ENCODE data around the gene NUCB2. TPM values are rescaled to one million over a fixed set of nuclear protein-coding genes. Genes with fewer than 3 reads are reported as not detected.

The NUCB2 gene
- total and polyA plus RNA-seq, 2 of the 8 experiments (the other 6 are each of a cell fraction or from before 2014, with no cell fraction given): 9.0 to 34.2 TPM

DNA sequence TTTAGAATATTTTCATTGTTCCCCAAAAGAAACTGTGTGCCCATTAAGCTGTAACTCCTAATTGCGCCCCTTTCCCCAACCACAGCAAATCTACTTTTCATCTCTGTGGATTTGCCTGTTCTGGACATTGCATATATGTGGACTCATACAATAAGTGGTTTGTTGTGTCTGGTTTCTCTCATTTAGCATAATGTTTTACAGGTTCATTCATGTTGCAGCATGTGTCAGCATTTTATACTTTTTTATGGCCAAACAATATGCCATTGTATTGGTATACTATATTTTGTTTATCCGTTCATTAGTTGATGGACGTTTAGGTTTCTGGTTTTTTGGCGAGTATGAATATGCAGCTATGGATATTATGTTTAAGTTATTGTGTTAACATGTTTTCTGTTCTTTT, 23.8 kb downstream of the NUCB2 start:
- no peak overlapping the region for H3K23ac ChIP-seq (ENCODE audit: insufficient read length)
- H4K8ac ChIP-seq (ENCODE audit: extremely low read depth, insufficient read depth, low read length): no peak overlapping the region
- no peak overlapping the region for H3K14ac ChIP-seq (ENCODE audit: insufficient read length)
- DNase-seq (ENCODE audit: low read depth in 1 of 2, low spot score in 2 of 2): no peak
- ChIA-PET POLR2A (ENCODE audit: partially characterized antibody) (no interaction called here), CTCF (ENCODE audit: partially characterized antibody) (interaction anchor here (0.9 kb wide), 1 partner anchor 70 kb away, joined by 3 read pairs; no protein-coding TSS in a partner anchor)
- no peak overlapping the region for H2AK5ac ChIP-seq (ENCODE audit: low read depth, low read length)
- H3K4ac ChIP-seq (replicated peaks; ENCODE audit: insufficient read length, low read depth, low read length): no peak overlapping the region
- H2BK12ac ChIP-seq (ENCODE audit: low read depth, low read length): no peak overlapping the region
- no peaks in the 10 kb centered on the region for H4K20me1 ChIP-seq (replicated peaks in 1 of 2; ENCODE audit: control insufficient read depth in 1 of 2, insufficient read depth in 2 of 2, low read length in 2 of 2)
- H3K9ac ChIP-seq (replicated peaks in 1 of 4; ENCODE audit: extremely low read depth in 1 of 4, low read depth in 3 of 4, low read length in 3 of 4): no peak overlapping the region
- H3K9me3 ChIP-seq (ENCODE audit: insufficient read depth in 2 of 2, low read depth in 1 of 2, low read length in 1 of 2): no peaks in the 10 kb centered on the region
- H4K91ac ChIP-seq (replicated peaks; ENCODE audit: insufficient read length, low read length): no peak overlapping the region
- H3K4me2 ChIP-seq (ENCODE audit: insufficient read depth in 1 of 2, low read depth in 2 of 2, low read length in 2 of 2): no peak overlapping the region
- no peak for TF ChIP-seq CREB1 (IDR thresholded peaks at IDR 0.05)
- TF ChIP-seq EGR1 (IDR thresholded peaks at IDR 0.05; ENCODE audit: borderline replicate concordance, low read depth, low read length): no peak
- no peak for TF ChIP-seq TAF7 (optimal IDR thresholded peaks at IDR 0.05; ENCODE audit: borderline replicate concordance, low read depth, low read length)
- no peak for TF ChIP-seq RFX5 (IDR thresholded peaks at IDR 0.05; ENCODE audit: borderline replicate concordance, low read depth, low read length)
- no peak for TF ChIP-seq SIX5 (IDR thresholded peaks at IDR 0.05; ENCODE audit: low read depth, low read length)
- TF ChIP-seq BACH1 (IDR thresholded peaks at IDR 0.05; ENCODE audit: low read length): no peak
- no peak for TF ChIP-seq POLR2A (IDR thresholded peaks at IDR 0.05; ENCODE audit: control extremely low read depth in 1 of 2, low read depth in 2 of 2, low read length in 2 of 2)
- TF ChIP-seq BCL11A (IDR thresholded peaks at IDR 0.05; ENCODE audit: low read depth in 2 of 2, low read length in 2 of 2): no peak
- TF ChIP-seq JUND (IDR thresholded peaks at IDR 0.05; ENCODE audit: low read length): no peak
- TF ChIP-seq YY1 (IDR thresholded peaks at IDR 0.05; ENCODE audit: low read depth, low read length): no peak
- no peak for TF ChIP-seq KDM4A (IDR thresholded peaks at IDR 0.05; ENCODE audit: low read depth, low read length, severe bottlenecking)
- TF ChIP-seq CBX8 (IDR thresholded peaks at IDR 0.05; ENCODE audit: borderline replicate concordance, low read depth, low read length): no peak
- TF ChIP-seq CTBP2 (IDR thresholded peaks at IDR 0.05; ENCODE audit: borderline replicate concordance, insufficient read depth, insufficient read length, low read length): no peak
- TF ChIP-seq POU5F1 (IDR thresholded peaks at IDR 0.05; ENCODE audit: low read depth, low read length): no peak
- TF ChIP-seq ZNF274 (IDR thresholded peaks at IDR 0.05; ENCODE audit: borderline replicate concordance, extremely low read depth, low read length): no peak
- H3K18ac ChIP-seq (ENCODE audit: extremely low read depth, low read length): no peak overlapping the region
- no peak overlapping the region for H3K27ac ChIP-seq (ENCODE audit: low read depth, low read length)
- H3K79me1 ChIP-seq (ENCODE audit: low read depth, low read length): no peaks in the 10 kb centered on the region
- H4K5ac ChIP-seq (ENCODE audit: insufficient read length, low read depth, low read length): no peak overlapping the region
- H3K56ac ChIP-seq (replicated peaks; ENCODE audit: insufficient read length, low read depth, low read length): no peak overlapping the region
- H3K23me2 ChIP-seq (ENCODE audit: low read depth, low read length): no peaks in the 10 kb centered on the region
- no peaks in the 10 kb centered on the region for H3K27me3 ChIP-seq (replicated peaks in 1 of 4; ENCODE audit: control insufficient read depth in 3 of 4, extremely low read depth in 1 of 4, insufficient read depth in 3 of 4, low read length in 3 of 4)
- no peaks in the 10 kb centered on the region for H3K79me2 ChIP-seq (ENCODE audit: control insufficient read depth in 1 of 2, insufficient read depth in 2 of 2, low read length in 2 of 2)
- no peak overlapping the region for H2AFZ ChIP-seq (ENCODE audit: low read length)
- WGBS, 2 experiments (ENCODE audit: extremely low coverage in 1 of 2, insufficient coverage in 1 of 2, insufficient read length in 1 of 2, insufficient replicate concordance in 2 of 2, low coverage in 1 of 2, low lambda C conversion rate in 2 of 2, missing lambda C conversion rate in 1 of 2): 94% methylated on average over 4 of the region's 4 CpGs; no CpG with 5 or more reads in 1 of the 2 experiments
- no peak for FAIRE-seq
- H2BK15ac ChIP-seq (ENCODE audit: low read length): no peak overlapping the region
- H3K36me3 ChIP-seq (ENCODE audit: control insufficient read depth in 2 of 4, insufficient read depth in 4 of 4, low read length in 3 of 4): no peaks in the 10 kb centered on the region
- no peak overlapping the region for H2BK20ac ChIP-seq (ENCODE audit: low read length)
- no peak overlapping the region for H2BK5ac ChIP-seq (ENCODE audit: low read depth, low read length)
- no peak overlapping the region for H3K4me3 ChIP-seq (ENCODE audit: extremely low read depth in 1 of 4, insufficient read depth in 2 of 4, low read depth in 3 of 4, low read length in 4 of 4)
- H3K4me1 ChIP-seq (replicated peaks in 1 of 4; ENCODE audit: control insufficient read depth in 3 of 4, insufficient read depth in 4 of 4, low read length in 3 of 4): no peaks in the 10 kb centered on the region
- H2BK120ac ChIP-seq (replicated peaks; ENCODE audit: low read depth, low read length): no peak overlapping the region

Measured in H1 (cell line).